Neural progenitor cell (in vitro differentiated cells): Measurements from ENCODE around the gene HRCT1. TPM values are rescaled to one million over a fixed set of nuclear protein-coding genes. Genes with fewer than 3 reads are reported as not detected.
"Not testable (repeated sequence)": the region's sequence is repeated elsewhere in the genome, so short reads cannot be mapped to it uniquely, and the experiment has no call there.

ENCODE experiments used
- DNase-seq: peaks from one replicate; pipeline ENCODE4 v3.0.0-alpha.2; 2016; ENCODE audit warnings: low spot score
- H2AFZ ChIP-seq: fragments of 200-600 bp; sonication (generic); replicated peaks from 2 replicates; pipeline ENCODE4 v1.6.1; 2016; ENCODE audit warnings: antibody characterized with exemption
- H3F3A ChIP-seq: fragments of 200-600 bp; sonication (generic); 2 replicates; pipeline ENCODE4 v1.6.1; 2016; ENCODE audit warnings: antibody characterized with exemption, low read depth
- H3K27ac ChIP-seq: fragments of 200-600 bp; sonication (generic); 2 replicates; pipeline ENCODE4 v1.5.1; 2016; ENCODE audit warnings: mild to moderate bottlenecking
- H3K27me3 ChIP-seq: fragments of 200-600 bp; sonication (generic); 2 replicates; pipeline ENCODE4 v1.6.1; 2016; ENCODE audit warnings: mild to moderate bottlenecking, moderate library complexity
- H3K36me3 ChIP-seq: fragments of 200-600 bp; sonication (generic); 2 replicates; pipeline ENCODE4 v1.5.1; 2016
- H3K4me1 ChIP-seq: fragments of 200-600 bp; sonication (generic); 2 replicates; pipeline ENCODE4 v1.6.1; 2016; ENCODE audit warnings: mixed run types
- H3K4me2 ChIP-seq: fragments of 200-600 bp; sonication (generic); 2 replicates; pipeline ENCODE4 v1.6.1; 2016
- H3K4me3 ChIP-seq: fragments of 200-600 bp; sonication (generic); 2 replicates; pipeline ENCODE4 v1.5.1; 2016
- H3K79me2 ChIP-seq: fragments of 200-600 bp; sonication (generic); 2 replicates; pipeline ENCODE4 v1.6.1; 2016; ENCODE audit warnings: low read depth
- H3K9ac ChIP-seq: fragments of 200-600 bp; sonication (generic); 2 replicates; pipeline ENCODE4 v1.6.1; 2016
- H3K9me3 ChIP-seq: fragments of 200-600 bp; sonication (generic); 2 replicates; pipeline ENCODE4 v1.5.1; 2016; ENCODE audit warnings: low read depth
- H4K20me1 ChIP-seq: fragments of 200-600 bp; sonication (generic); 2 replicates; pipeline ENCODE4 v1.6.1; 2016; ENCODE audit warnings: low read depth
- H3K27ac Mint-ChIP-seq: 3 replicates; pipeline ENCODE4 v1.8.0; 2021; ENCODE audit warnings: mixed read lengths
- H3K27me3 Mint-ChIP-seq: 2 replicates; pipeline ENCODE4 v1.8.0; 2022; ENCODE audit warnings: low read depth, mild to moderate bottlenecking, inconsistent platforms, moderate library complexity, mixed read lengths; ENCODE audit not compliant: insufficient read depth
- H3K36me3 Mint-ChIP-seq: 3 replicates; pipeline ENCODE4 v1.8.0; 2021; ENCODE audit warnings: mixed read lengths
- H3K4me1 Mint-ChIP-seq: 3 replicates; pipeline ENCODE4 v1.8.0; 2021; ENCODE audit warnings: mixed read lengths
- H3K4me3 Mint-ChIP-seq: 3 replicates; pipeline ENCODE4 v1.8.0; 2021; ENCODE audit warnings: mild to moderate bottlenecking, moderate library complexity, mixed read lengths
- H3K9me3 Mint-ChIP-seq: 3 replicates; pipeline ENCODE4 v1.8.0; 2020; ENCODE audit warnings: mixed read lengths
- CTCF ChIP-seq: fragments of 200-600 bp; sonication (generic); IDR thresholded peaks from 2 replicates; pipeline ENCODE4 v1.5.1; 2017; ENCODE audit warnings: antibody characterized with exemption, mild to moderate bottlenecking
- EZH2 ChIP-seq: fragments of 200-600 bp; sonication (generic); IDR thresholded peaks from 2 replicates; pipeline ENCODE4 v1.6.1; 2017; ENCODE audit warnings: antibody characterized with exemption, mild to moderate bottlenecking, moderate library complexity
- EZH2phosphoT487 ChIP-seq: fragments of 200-600 bp; sonication (generic); IDR thresholded peaks from 2 replicates; pipeline ENCODE4 v1.6.1; 2017; ENCODE audit warnings: antibody characterized with exemption
- total RNA-seq: library from RNA; depleted of rRNA; stranded (reverse); fragments of >200 nt; gene quantifications from 2 replicates; pipeline ENCODE4 v1.2.3, GENCODE V29; 2015; ENCODE audit warnings: low replicate concordance

Gene HRCT1
- total RNA-seq, 1 donor from 2014 or later, result not detected

- Histone ChIP-seq H3K79me2 (no peaks in the 10 kb centered on the region), H2AFZ (no peak overlapping the region), H3K9me3 (no peaks in the 10 kb centered on the region), H3K9ac (no peak overlapping the region), H3K36me3 (no peaks in the 10 kb centered on the region), H3F3A (no peaks in the 10 kb centered on the region), H3K4me1 (no peaks in the 10 kb centered on the region), H3K4me3 (no peak overlapping the region), H3K4me2 (no peak overlapping the region), H4K20me1 (no peaks in the 10 kb centered on the region), H3K27me3 (no peaks in the 10 kb centered on the region), H3K27ac (no peak overlapping the region)
- Mint-ChIP-seq H3K27ac (no peak overlapping the region), H3K36me3 (no peaks in the 10 kb centered on the region), H3K27me3 (peaks cover 8% of the 10 kb centered on the region), H3K4me1 (no peaks in the 10 kb centered on the region), H3K4me3 (no peak overlapping the region), H3K9me3 (no peaks in the 10 kb centered on the region)
- no peak for DNase-seq
- TF ChIP-seq EZH2phosphoT487, result no peak
- TF ChIP-seq EZH2, result no peak
- no peak for TF ChIP-seq CTCF
These were observed 14.4 kb upstream of the HRCT1 start for GRCh38 chr9:35891646-35892045.

- H3K4me1 ChIP-seq, result no peaks in the 10 kb centered on the region
- H3K4me2 ChIP-seq, result no peak overlapping the region
- no peaks in the 10 kb centered on the region for H3F3A ChIP-seq
- no peaks in the 10 kb centered on the region for H3K9me3 ChIP-seq
- no peak overlapping the region for H2AFZ ChIP-seq
- no peaks in the 10 kb centered on the region for H4K20me1 ChIP-seq
- H3K27me3 Mint-ChIP-seq, result peaks cover 7% of the 10 kb centered on the region
- no peaks in the 10 kb centered on the region for H3K9me3 Mint-ChIP-seq
- H3K4me1 Mint-ChIP-seq, result no peaks in the 10 kb centered on the region
- H3K4me3 ChIP-seq, result no peak overlapping the region
- H3K4me3 Mint-ChIP-seq, result no peak overlapping the region
- no peak overlapping the region for H3K27ac Mint-ChIP-seq
- no peak overlapping the region for H3K27ac ChIP-seq
- no peak for DNase-seq
- H3K9ac ChIP-seq, result no peak overlapping the region
- TF ChIP-seq EZH2phosphoT487 (no peak), EZH2 (no peak), CTCF (no peak)
- no peaks in the 10 kb centered on the region for H3K27me3 ChIP-seq
- no peaks in the 10 kb centered on the region for H3K79me2 ChIP-seq
- no peaks in the 10 kb centered on the region for H3K36me3 Mint-ChIP-seq
- H3K36me3 ChIP-seq, result no peaks in the 10 kb centered on the region
These were observed 14.0 kb upstream of the HRCT1 start for GRCh38 chr9:35892051-35892450.

GRCh38 chr9:35896570-35896969 is 9.4 kb upstream of the HRCT1 start:
- no peaks in the 10 kb centered on the region for H3K36me3 Mint-ChIP-seq
- no peaks in the 10 kb centered on the region for H3K36me3 ChIP-seq
- no peak overlapping the region for H3K9ac ChIP-seq
- H3K27me3 Mint-ChIP-seq, result peaks cover 3% of the 10 kb centered on the region
- H3K4me2 ChIP-seq, result no peak overlapping the region
- DNase-seq, result no peak
- no peaks in the 10 kb centered on the region for H3K4me1 Mint-ChIP-seq
- H3K4me1 ChIP-seq, result no peaks in the 10 kb centered on the region
- H3K4me3 Mint-ChIP-seq, result no peak overlapping the region
- H3K79me2 ChIP-seq, result no peaks in the 10 kb centered on the region
- no peak overlapping the region for H3K4me3 ChIP-seq
- no peak overlapping the region for H3K27ac Mint-ChIP-seq
- no peak overlapping the region for H3K27ac ChIP-seq
- peaks cover 17% of the 10 kb centered on the region for H3K27me3 ChIP-seq
- H3F3A ChIP-seq, result no peaks in the 10 kb centered on the region
- no peaks in the 10 kb centered on the region for H3K9me3 ChIP-seq
- no peak overlapping the region for H2AFZ ChIP-seq
- H4K20me1 ChIP-seq, result no peaks in the 10 kb centered on the region
- H3K9me3 Mint-ChIP-seq, result no peaks in the 10 kb centered on the region
- no peak for TF ChIP-seq CTCF
- no peak for TF ChIP-seq EZH2phosphoT487
- no peak for TF ChIP-seq EZH2

GRCh38 chr9:35897376-35898099 is 8.5 kb upstream of the HRCT1 start:
- H2AFZ ChIP-seq, H3K27me3 Mint-ChIP-seq, H3K27ac ChIP-seq, H3K4me3 ChIP-seq, H3F3A ChIP-seq, H3K9me3 Mint-ChIP-seq, H4K20me1 ChIP-seq, H3K4me3 Mint-ChIP-seq, H3K4me2 ChIP-seq, DNase-seq, H3K4me1 ChIP-seq, H3K79me2 ChIP-seq, H3K27ac Mint-ChIP-seq, H3K4me1 Mint-ChIP-seq, H3K36me3 ChIP-seq, H3K9me3 ChIP-seq, H3K36me3 Mint-ChIP-seq, H3K9ac ChIP-seq: not testable (repeated sequence)
- H3K27me3 ChIP-seq, result peaks cover 27% of the 10 kb centered on the region
